Left colon (tissue), 2 donors: ENCODE results near the gene GUCY2F. TPM values are rescaled to one million over a fixed set of nuclear protein-coding genes. Genes with fewer than 3 reads are reported as not detected.
A peak's percentile ranks its signal among the peaks of the same experiment; 100 is the strongest.

Experiments used
- ATAC-seq: fragments of 200-7000 bp; cut with Tn5 transposase; one replicate; pipeline ENCODE4 v1.9.1; 2020; ENCODE audit warnings: mild to moderate bottlenecking, moderate library complexity
- DNase-seq, 2 donors: peaks; one replicate each; pipeline ENCODE4 v3.0.0-alpha.2; 2020
- intact Hi-C, 2 donors: fragments of 100-400 bp; cut with DNase I in 1 of 2; cut with micrococcal nuclease in 1 of 2; formaldehyde crosslinking; loops; one replicate each; pipeline versions ENCODE4 v1.11.2 to v1.14.0; 2022; cut with DNase I, micrococcal nuclease
- long read RNA-seq: library from polyadenylated mRNA; unstranded; transcript quantifications from one replicate; pipeline ENCODE4 v2.0.0, GENCODE V29; 2021
- total RNA-seq, 2 donors: library from RNA; stranded (reverse); fragmentation: NEBNext Ultra II Directional; extraction: Animal tissue kit (Norgen Biotek cat#: 25700); gene quantifications; one replicate each; pipeline ENCODE4 v1.2.1, GENCODE V29; 2021
- donor health status: DM: no; HTN: no; CAD: no.
- donor health status: DM: yes; HTN: yes; CAD: no.

The GUCY2F gene
- not detected for total RNA-seq
- long read RNA-seq: 0 reads

DNA sequence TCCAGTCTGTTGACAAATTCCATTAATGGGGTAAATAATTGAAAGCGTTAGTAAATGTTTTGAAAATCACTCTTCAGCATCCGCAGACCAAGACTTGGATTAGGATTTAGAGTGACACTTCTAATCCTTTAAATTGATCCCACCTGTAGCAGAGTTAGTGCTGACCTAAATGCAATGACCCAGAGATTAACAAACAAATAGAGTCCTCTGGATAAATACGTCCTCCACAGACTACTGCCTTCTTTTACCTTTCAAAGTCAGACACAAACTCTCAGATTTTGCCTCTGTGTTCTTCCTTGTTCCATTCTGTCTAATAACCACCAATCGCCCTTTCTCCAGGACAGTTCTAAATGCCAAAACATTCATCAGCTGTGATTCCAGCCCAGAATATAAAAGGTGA lies at the start of gene GUCY2F:
GUCY2F (minus strand) TSS at position 101 of the 400 bp plus-strand sequence. CDS start 6,150 bp downstream, outside the sequence.
- ATAC-seq (no peak), DNase-seq (no peak)
- intact Hi-C loops: no loop called here

GRCh38 chrX:109519001-109519400 lies 37.1 kb upstream of the GUCY2F start:
- DNase-seq (no peak), ATAC-seq (no peak)
- intact Hi-C loops: no loop called here

GRCh38 chrX:109511113-109511512 lies 29.2 kb upstream of the GUCY2F start:
- intact Hi-C loops: no loop called here
- DNase-seq: no peak
- ATAC-seq: no peak

- DNase-seq (no peak), ATAC-seq (no peak)
- intact Hi-C loops: no loop called here
Measured at GRCh38 chrX:109508915-109509314, 27.0 kb upstream of the GUCY2F start.

GRCh38 chrX:109501176-109501575 lies 19.3 kb upstream of the GUCY2F start:
- ATAC-seq (no peak), DNase-seq (no peak)
- intact Hi-C loops: no loop called here

- DNase-seq (no peak), ATAC-seq (no peak)
- intact Hi-C loops: no loop called here
Measured at GRCh38 chrX:109498434-109498833, 16.5 kb upstream of the GUCY2F start.

DNA sequence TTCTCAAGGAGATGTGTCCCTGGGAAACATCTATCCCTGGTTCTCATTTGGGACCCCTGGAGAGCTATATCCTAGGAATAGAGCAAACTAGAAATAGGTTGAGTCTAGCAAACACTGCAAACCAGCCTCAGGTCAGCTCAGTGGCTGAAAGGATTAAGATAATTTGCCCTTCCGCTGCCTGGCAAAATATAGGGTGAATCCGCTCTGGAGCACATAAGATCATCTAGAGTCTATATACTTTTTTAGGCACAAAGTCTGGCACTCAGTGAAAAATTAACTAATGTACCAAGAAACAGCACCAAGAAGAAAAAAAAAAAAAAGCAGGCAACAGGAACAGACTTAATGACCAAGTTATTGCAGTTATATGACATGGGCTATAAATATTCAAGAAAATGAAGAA lies 7.3 kb upstream of the GUCY2F start:
- ATAC-seq: no peak
- intact Hi-C loops: loop anchor here in 1 of 2 donors (5.0 kb wide), 1 partner anchor 403 kb away; no protein-coding TSS in a partner anchor
- DNase-seq: no peak

DNA sequence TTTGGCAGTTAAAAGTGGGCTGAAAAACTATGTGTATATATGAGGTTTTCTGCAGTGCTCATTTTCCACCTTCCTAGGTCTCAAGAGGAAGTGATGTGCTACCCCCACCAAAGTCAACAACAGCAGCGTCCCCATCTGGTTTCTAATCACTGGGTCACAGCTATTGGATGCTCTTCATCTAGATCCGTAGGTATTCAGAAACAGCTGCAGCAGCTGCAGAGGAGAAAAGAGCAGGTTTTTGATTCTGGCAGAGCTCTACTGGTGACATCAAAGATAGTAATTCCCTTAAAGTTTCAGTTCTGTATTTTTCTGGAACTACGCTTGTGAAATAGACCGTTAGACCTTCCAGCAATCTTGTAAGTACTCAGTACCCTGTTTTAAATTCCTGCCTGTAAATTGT lies 5.8 kb upstream of the GUCY2F start:
- DNase-seq (no peak), ATAC-seq (no peak)
- intact Hi-C loops: loop anchor here in 1 of 2 donors (5.0 kb wide), 1 partner anchor 405 kb away; no protein-coding TSS in a partner anchor

DNA sequence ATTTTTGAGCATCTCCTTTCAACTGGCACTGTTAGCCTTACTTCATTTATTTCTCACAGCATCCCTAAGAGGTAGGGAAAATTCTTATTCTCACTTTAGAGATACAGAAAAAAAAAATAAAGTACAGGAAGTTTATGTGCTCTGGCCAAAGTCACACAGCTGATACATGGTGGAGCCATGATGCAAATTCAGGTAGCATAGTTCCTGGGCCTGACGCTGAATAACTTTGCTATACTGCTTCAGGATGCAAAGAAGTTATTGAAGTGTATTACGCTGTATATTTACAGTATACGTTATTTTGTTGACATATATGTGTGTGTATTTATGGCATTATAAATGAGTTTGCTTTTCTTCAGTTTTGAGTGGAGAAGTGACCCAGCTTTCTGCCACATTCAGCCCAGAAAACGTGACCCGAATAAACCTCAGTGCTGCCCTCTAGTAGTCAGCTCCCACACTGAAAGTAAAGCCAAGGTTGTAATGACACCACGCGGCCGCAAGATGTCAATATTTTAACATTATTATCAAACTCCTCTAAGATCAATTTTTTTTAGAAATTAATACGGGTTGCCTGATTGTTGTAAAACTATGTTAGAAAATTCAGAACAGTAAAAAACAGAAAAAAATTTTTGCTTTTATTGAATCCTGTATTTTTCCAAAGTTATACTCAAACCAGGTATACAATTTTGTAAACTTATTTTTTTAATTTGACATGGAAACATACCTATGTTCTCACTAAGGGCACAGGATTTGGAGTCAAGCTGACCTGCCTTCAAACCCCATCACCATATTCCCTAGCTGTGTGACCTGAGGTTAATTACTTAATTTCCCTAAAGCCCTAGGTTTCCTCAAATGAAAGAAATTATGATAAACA lies 3.8 kb upstream of the GUCY2F start:
- intact Hi-C loops: loop anchor here in 1 of 2 donors (5.0 kb wide), 1 partner anchor 407 kb away; no protein-coding TSS in a partner anchor

DNA sequence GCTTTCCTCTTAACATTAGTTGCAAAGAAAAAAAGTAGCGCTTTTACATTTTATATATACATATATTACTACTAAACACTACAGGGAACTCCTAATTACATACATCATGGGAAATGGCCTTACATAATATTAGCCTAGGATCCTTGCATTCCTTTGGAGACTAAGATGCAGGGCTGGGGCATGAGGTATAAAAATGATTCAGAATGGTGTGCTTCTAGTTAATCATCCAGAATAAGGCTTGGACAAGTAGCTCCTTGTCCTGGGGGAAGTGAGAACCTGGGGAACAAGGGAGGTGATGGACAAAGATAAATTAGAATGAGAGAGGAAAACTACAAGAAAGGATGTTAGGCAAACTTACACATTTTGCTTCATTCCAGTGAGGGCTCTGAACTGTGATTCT lies 3.0 kb upstream of the GUCY2F start:
- DNase-seq: no peak
- no peak for ATAC-seq
- intact Hi-C loops: loop anchor here in 1 of 2 donors (5.0 kb wide), 1 partner anchor 407 kb away; no protein-coding TSS in a partner anchor

More for the DNA sequence above, 3.8 kb upstream of the GUCY2F start:
- peak; percentile 34 to 64 for DNase-seq
- peak; percentile 66 for ATAC-seq

GRCh38 chrX:109475174-109475891 lies 6.6 kb downstream of the GUCY2F start:
- intact Hi-C loops: no loop called here
- peak; percentile 55 for ATAC-seq
- DNase-seq: peak in 1 of 2 donors; percentile 14

DNA sequence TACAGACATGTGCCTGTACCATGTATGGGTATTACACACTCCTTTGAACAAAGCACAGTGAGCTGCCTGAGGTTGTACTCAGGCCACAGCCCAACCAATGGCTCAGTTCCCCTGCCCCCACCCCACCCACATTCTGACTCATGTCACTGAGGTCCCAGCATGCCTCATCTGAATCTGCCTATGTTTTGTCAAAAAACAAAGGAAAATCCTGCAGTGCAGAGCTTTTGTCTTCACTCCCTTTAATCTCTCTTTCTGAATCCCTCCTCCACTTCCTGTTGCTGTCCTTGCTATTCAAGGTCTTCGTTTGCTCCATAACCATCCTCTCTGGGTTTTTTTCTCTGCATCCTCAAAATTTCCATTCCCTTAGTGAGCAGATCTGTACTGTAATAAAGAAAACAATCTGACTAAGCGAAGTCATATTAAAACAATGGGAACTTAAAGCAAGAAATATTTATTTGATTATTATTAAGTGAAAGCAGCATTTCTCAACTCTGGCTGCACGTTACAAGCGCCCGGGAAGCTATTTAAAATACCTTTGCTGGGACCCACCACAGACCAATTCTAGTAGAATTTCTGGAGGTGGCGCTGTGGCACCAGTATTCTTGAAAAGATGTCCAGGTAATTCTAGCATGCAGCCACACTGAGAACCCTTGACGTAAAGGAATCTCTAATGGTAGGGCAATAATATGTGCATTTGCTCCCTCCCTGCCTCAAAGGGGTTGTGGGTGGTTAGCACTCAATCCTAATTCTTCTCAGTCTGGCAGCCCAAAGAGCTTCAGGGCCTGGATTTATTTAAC lies 8.7 kb downstream of the GUCY2F start:
- ATAC-seq (no peak), DNase-seq (no peak)
- intact Hi-C loops: no loop called here

DNA sequence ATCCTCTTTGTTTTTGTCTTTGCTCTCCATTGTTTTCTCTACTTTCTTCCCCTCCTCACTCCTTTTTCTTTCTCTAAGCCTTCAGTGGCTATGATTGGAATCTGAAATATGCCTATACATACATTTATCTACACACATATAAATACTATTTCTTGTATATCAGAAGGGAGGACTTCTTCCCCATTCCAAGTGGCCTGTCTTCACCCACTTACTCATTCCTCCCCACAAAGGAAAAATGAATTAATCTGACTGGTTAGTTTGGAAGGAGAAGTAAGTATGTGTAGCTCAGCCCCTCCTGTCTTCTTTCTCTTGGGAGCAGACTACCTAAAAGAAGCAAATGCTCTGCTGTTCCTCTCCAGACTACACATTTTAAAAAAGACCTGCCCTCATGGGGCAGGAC lies 17.7 kb downstream of the GUCY2F start:
- no peak for ATAC-seq
- no peak for DNase-seq
- intact Hi-C loops: no loop called here

GRCh38 chrX:109463784-109464183 lies 18.1 kb downstream of the GUCY2F start:
- intact Hi-C loops: no loop called here
- ATAC-seq (no peak), DNase-seq (no peak)

DNA sequence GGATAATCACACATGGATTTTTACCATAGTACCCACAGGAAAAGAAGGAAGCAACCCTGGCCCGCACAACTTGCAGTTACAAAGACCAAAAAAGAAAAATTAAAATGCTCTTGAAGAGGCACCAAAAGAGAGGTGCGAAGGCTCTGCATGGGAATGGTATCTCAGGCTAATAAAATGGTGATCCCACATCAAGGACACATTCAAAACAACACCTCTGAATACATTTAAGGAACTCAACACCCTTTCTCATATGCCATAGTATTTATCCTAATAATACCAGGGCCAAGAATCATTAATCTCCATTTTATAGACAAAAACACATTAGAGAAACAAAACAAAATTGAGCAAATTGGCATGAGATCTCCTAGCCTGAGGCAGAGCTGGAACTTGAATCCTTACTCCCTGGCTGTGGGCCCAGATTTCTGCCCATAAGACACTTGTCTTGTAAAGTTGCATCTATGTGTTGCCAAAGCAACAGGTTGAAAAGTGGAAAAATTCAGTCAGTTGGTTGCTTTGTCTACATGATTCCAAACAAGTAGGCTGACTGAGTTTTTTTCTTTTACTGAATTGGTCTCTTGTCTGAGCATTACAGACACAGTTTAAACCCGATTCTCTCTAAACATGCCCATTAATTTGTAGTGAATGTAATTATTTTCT lies 33.5 kb downstream of the GUCY2F start:
- DNase-seq (no peak), ATAC-seq (no peak)
- intact Hi-C loops: no loop called here

GRCh38 chrX:109441266-109441665 lies 40.6 kb downstream of the GUCY2F start:
- DNase-seq (no peak), ATAC-seq (no peak)
- intact Hi-C loops: no loop called here

DNA sequence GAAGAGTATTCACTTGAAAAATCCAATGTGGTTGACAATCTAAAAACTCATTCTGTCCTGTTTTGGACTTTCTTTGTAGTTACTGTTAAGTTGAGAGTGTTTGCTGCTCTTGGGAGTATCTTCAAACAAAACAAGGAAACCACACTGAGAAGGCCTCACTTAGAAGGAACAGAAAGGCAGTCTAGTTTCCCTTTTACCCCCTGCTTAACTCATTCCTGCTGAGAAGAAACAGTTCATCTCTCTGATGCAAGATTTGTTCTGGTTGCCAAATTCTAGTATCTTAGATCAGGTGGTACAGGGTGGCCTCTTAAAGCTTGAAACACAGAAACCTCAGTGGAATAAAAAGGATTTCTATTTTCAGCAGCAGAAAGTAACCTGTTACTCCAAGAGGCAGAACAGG lies 41.4 kb downstream of the GUCY2F start:
- no peak for ATAC-seq
- no peak for DNase-seq
- intact Hi-C loops: no loop called here

DNA sequence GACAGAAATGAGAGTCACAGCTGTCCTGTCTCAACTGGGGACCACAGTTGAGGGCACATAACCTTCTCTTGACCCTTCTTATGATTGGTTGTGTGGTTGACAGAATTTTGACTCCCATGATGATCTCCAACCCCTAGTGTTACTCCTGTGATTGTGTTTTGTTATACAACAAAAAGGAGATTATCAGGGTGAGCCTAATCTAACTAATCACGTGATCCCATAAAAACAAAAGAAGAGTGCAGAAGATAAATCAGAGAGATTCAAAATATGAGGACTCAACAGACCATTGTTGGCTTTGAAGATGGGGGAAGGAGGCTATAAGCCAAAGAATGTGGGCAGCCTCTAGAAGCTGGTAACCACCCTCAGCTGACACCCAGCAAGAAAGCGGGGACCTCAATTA lies 72.7 kb downstream of the GUCY2F start:
- DNase-seq (no peak), ATAC-seq (no peak)
- intact Hi-C loops: no loop called here

DNA sequence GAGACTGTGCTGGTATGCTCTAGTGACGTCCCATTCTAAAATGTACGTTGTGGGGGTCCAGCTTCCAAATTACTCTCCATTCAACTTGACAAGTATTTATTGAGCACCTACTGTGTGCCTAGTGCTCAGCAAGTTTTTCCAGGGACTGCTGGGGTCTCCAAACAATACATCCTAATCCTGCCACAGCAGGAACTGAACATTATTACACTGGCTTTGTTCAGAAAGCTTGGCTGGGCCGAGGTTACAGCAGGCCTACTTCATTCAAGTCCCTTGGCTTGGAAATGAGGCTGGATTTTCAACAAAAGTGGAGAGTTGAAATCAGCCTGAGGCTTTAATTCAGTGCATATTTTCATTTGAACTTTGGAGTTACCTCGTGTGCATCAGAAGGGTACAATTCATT lies 78.0 kb downstream of the GUCY2F start:
- intact Hi-C loops: no loop called here
- ATAC-seq (no peak), DNase-seq (no peak)
